Activated gamma-delta T cell treated with anti-CD3 and anti-CD28 coated beads, Interleukin-2, amount 50 U/mL, for 16 hours (primary cell): ENCODE results near the gene CGREF1.

Experiments used
- DNase-seq: peaks from one replicate; pipeline ENCODE4 v3.0.0-alpha.2; 2020; ENCODE audit warnings: low read depth

The CGREF1 gene

GRCh38 chr2:27073782-27074181, 45.1 kb downstream of the CGREF1 start:
- no peak for DNase-seq

- DNase-seq, result no peak
Observed at GRCh38 chr2:27072920-27073319, 46.0 kb downstream of the CGREF1 start.

- no peak for DNase-seq
Observed at GRCh38 chr2:27071990-27072830, 46.7 kb downstream of the CGREF1 start.

GRCh38 chr2:27071277-27071989, 47.5 kb downstream of the CGREF1 start, which contains the start of gene OST4:
TSS of gene OST4 (minus strand) at chr2:27071654.
- DNase-seq, result peak; percentile 82

GRCh38 chr2:27070653-27071276, 48.2 kb downstream of the CGREF1 start:
- DNase-seq, result no peak

- no peak for DNase-seq
Observed at GRCh38 chr2:27069961-27070618, 48.8 kb downstream of the CGREF1 start.

GRCh38 chr2:27069436-27069835, 49.5 kb downstream of the CGREF1 start:
- no peak for DNase-seq

GRCh38 chr2:27067385-27067784, 51.5 kb downstream of the CGREF1 start:
- no peak for DNase-seq

GRCh38 chr2:27065128-27065527, 53.8 kb downstream of the CGREF1 start:
- DNase-seq, result no peak

- DNase-seq, result no peak
Observed at GRCh38 chr2:27060323-27060722, 58.6 kb downstream of the CGREF1 start.

GRCh38 chr2:27059141-27059820, 59.6 kb downstream of the CGREF1 start:
- no peak for DNase-seq

GRCh38 chr2:27058210-27058609, 60.7 kb downstream of the CGREF1 start:
- DNase-seq, result no peak

- DNase-seq, result no peak
Observed at GRCh38 chr2:27057184-27057583, 61.7 kb downstream of the CGREF1 start.

- DNase-seq, result no peak
Observed at GRCh38 chr2:27054721-27055120, 64.2 kb downstream of the CGREF1 start.

GRCh38 chr2:27053776-27054175, 65.2 kb downstream of the CGREF1 start:
- no peak for DNase-seq

- DNase-seq, result no peak
Observed at GRCh38 chr2:27053321-27053720, 65.6 kb downstream of the CGREF1 start.

GRCh38 chr2:27051902-27052645, 66.9 kb downstream of the CGREF1 start:
- no peak for DNase-seq

- peak; percentile 91 for DNase-seq
Observed at GRCh38 chr2:27050996-27051901, 67.7 kb downstream of the CGREF1 start, which contains the start of gene AGBL5. TSS of gene AGBL5 (plus strand) at chr2:27051668. CDS start at chr2:27052959, 1,291 bp downstream.
